ENCODE results near the gene ADAMTSL2.
A peak's percentile ranks its signal among the peaks of the same experiment; 100 is the strongest.

The ADAMTSL2 gene

DNA sequence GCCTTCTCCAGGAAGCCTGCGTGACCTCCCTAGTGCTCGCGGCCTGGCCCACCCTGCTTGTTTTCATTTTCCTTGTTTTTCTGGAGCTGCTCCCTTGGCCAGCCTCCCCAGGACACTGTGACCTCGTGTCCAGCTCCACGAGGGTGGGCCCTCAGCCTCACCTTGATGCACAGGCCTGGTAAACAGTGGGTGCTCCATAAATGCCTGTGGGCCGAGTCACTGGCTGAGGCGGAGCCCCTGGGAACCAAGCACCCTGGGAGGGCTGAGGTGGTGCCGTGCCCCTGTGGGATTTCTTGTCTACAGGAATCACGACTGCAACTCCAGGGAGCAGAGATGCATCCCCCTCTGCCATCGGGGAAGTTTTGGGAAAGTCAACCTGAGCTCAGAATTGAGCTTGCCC lies 57.5 kb downstream of the ADAMTSL2 start:
- DNase-seq = no peak

DNA sequence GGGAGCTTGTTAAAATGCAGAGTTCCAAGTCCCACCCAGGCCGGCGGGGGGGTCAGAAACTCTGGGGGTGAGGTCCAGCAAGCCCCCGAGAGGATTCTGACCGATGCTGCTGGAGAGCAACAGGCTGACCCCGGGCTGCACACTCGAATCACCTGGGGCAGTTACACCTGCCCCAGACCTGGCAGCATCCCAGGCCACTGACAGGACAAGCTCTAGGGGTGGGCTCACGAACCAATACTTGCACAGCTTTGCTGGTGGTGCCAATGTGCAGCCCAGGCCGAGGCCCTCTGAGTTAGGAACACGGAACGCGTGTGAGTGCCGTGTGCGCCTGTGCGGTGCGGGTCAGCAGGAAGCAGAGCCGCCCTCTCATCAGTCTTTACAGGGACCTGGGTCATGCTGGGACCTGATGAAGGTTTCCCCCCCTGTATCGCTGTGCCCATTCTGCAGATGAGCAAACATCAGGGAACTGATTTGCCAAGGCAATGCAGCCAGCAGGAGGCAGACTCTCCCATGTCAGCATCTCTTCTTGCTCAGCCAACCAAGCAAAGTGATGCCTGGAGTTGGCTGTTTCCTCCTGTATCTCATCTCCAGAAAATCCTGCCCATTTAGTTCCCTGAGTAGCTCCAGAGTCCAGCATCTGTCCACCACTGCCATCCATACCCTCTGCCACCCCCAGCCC lies 58.4 kb downstream of the ADAMTSL2 start:
- DNase-seq = no peak

DNA sequence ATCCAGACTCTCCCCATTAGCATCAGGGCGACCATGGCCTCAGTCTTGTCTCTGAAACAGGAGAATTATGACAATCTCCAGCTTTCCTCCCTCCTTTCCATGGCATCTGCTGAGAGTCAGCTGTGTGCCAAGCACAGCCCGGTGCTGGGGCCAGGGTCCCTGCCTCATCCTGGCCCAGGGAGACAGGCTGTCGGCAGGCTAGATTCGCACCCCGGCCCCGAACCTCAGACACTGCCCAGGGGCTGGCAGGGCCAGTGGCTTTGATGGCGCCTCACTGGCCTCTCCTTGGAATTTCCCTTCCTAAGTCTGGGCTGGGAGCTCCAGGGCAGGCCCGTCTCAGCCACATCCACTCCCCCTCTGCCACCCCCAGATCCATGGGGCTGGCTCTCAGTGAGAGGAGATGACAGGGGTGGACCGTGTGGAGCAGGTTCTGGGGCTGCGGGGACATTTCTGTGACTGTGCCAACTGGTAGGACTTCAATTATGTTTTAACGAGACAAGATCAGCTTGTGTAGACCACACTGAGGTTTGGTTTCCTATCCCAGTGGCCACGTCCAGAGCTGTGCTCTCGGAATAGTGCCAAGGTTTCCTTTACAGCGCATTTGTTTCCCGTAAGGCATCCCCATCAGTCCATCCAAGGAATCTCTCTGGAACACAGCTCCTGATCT lies 59.2 kb downstream of the ADAMTSL2 start:
- no peak for DNase-seq

DNA sequence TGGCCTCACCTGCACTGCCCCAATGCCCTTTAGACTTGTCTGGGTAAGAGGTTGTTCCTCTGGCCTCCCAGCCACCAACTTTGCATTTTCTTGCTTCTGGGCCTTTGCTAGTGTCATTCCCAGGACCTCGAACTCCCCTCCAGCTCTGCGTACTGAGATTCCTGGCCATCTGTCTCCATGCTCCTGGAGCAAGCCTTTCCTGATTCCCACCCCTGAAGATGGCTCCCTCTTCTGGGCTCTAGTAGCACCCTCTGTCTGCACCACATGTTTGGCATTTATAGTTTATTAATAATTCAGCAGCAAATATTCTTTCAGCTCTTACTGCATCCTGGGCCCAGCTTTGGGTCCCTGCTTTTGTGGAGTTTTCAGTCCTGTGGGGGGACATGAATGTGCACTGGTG lies 59.8 kb downstream of the ADAMTSL2 start:
- no peak for DNase-seq

DNA sequence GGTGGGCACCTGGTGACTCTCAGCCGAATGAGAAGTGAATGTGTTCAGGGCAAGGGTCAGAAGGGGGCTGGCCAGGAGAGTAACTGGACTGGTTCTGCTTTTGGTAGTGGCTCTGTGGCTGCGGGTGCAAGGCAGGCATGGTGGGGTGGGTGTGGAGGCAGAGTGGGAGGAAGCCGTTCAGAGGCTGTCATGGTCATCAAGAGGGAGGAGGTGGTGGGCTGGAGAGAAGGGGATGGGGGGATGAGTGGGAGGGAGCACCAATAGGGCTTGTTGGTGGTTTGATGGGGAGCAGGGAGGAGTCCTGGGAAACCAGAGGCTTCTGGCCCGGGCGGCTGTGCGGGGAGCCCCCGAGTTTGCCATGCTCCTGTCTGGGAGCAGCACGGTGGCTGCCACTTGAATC lies 61.4 kb downstream of the ADAMTSL2 start:
- no peak for DNase-seq

DNA sequence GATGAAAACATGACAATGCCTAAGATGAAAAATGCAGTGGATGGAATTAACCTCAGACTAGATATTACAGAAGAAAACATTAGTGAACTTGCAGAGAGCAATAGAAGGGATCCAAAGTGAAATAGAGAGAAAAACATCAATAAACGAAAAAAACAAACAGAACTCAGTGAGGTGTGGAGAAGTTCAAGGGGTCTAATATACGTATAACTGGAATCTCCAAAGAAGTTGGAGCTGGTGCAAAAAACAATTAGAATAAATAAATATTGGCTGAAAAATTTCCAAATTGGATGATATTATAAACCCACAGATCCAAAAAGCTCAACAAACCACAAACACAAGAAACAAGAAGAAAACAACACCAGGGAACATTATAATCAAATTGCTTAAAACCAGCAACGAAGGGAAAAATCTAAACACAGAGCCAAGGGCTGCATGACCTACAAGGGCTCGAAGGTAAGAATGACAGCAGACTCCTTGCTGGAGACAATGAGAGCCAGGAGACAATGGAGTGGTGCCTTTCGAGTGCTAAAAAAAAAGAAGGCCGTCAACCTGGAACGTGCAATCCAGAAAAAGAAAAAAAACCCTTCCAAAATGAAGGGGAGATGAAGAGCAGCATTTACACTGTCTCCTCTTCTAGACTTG lies 62.9 kb downstream of the ADAMTSL2 start:
- no peak for DNase-seq

DNA sequence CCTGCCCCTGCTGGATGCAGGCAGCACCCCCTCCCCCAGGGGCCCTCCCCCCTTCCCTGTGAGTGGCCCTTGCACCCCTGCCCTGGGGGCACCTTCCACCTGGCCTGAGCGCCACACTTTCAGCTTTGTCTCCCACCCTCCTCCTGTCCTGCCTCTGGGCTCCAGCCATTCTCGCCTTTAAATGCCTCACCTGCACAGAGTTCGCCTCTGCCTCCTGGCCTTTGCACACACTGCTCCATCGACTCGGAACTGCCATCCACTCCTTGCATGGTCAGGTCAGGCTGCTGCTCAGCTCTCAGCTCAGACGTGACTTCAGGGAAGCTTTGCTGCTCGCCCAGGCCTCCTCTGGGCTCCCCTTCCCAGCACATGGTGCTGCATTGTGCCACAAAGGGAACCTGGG lies 64.5 kb downstream of the ADAMTSL2 start:
- no peak for DNase-seq

DNA sequence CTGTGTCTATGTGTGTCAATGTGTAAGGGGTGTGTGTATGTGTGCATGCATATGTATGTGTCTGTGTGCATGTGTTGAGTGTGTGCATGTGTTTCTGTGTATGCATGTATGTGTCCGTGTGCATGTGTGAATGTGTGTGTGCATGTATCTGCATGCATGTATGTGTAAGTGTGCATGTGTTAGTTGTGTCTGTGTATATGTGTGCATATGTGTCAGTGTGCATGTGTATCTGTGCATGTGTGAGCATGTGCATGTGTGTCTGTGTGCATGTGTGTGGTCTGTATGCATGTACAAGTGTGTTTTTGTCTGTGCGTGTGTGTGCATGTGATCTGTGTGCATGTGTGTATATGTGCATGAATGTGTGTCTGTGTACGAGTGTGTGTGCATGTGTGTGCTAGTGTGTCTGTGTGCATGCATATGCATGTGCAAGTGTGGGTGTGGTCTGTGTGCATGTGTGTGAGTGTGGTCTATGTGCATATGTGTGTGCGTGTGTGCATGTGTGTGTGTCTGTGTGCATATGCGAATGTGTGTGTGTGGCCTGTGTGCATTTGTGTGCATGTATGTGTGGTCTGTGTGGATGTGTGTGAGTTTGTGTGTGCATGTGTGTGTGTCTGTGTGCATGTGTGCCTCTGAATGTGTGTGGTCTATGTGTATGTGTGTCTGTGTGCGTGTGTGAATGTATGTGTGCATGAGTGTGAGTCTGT lies 65.1 kb downstream of the ADAMTSL2 start:
- no peak for DNase-seq

DNA sequence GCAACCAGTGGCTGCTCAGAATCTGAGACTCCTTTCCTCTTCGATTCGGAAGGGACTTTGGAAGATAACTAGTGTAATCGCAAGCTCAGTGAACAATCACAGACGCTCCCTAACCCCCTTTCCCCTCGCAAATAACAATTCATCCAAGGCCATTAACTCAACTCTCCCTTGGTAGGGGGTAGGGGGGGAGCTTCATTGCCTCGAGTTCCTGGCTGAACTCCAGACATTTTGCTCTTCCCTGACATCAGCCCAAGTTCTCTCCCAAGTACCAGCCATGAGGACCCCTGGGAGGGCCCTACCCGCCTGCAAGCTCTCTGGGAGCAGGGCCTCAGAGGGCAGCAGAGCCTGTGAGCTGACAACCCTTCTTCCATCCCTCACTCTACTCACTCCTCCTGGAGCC lies 66.2 kb downstream of the ADAMTSL2 start:
- DNase-seq = no peak

DNA sequence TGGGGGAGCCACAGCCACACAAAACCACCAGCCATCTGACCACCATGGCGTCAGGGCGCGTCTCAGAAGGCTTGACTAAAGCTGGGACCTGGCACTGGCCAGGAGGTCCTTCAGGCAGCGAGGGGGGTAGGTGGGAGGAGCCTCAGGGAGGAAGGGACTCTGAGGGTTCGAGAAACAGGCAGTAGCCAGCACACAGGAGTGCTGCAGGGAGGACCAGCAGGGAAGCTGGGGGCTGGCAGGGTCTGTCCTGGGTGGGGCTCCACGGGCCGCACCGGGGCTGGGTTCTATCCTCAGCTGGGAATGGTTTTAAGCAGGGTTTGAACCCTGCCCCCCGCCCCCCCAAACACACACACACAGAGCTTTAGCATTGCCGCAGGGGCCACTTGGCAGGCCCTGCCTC lies 67.2 kb downstream of the ADAMTSL2 start:
- DNase-seq = no peak

DNA sequence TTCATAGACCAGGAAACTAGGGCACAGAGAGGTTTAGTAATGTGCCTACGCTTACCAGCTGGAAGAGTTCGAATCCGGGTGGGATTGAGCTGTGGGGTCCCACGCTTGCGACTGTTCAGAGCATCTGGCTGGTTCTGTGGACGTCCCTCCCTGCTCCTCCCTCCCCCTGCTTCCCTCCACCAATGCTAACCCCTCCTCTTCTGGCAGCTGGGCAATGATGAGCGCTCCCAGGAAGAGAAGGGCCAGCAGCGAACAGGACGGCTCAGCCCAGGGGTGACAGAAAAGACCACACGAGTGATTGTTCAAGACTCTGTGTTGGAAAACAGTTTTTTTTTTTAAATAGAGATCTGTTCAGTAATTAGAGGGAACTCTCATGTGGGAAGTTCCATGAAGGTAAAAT lies 67.8 kb downstream of the ADAMTSL2 start:
- no peak for DNase-seq

DNA sequence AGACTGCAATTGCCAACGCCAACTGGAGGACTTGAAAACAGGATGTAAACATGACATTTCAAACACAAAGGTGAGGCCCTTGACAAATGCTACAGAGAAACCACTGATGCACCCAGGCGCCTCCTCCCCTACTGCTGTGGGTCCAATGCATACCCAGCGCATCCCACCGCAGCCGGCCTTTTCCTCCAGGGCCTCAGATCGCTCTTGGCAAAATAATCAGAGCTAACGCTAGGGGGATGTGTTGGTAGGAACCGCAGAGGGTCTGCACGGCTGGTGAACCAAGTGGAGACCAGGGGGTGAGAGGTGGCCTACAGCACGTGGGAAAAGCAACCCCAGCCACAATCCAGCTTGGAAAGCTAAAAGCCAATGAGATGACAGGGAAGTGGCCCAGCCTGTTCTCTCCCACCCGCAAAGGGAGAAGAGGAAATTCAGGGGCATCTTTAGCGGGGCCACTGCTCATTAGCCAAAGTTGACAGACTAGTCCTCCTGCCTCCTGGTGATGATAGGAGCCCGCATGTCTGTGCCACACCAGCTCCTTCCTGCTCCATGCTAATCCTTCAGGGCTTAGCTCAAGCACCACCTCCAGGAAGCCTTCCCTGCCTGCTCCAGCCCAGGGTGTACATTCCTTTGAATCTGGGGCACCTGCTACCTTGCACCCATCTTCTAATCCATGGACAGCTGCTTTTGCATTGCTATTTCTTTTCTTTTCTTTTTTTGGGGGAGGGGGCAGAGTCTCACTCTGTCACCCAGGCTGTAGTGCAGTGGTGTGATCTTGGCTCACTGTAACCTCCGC lies 68.8 kb downstream of the ADAMTSL2 start:
- DNase-seq = no peak

DNA sequence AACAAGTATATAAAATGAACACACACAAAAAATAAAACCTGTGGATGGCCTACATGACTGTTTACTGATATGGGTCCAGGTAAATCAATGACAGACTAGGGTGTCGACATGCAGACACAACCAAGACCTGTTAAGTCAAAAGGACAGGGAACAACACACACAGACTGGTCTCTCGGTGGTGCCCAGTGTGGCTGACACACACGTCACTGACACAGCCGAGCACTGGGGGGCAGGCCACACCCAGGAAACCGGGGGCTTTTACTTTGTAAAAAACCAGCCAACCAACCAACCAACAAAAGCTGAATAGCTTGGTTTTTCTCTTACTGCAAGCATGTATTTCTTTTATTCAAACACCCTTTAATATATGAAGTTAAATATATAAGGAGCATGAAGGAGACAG lies 69.7 kb downstream of the ADAMTSL2 start:
- DNase-seq = peak; percentile 54

DNA sequence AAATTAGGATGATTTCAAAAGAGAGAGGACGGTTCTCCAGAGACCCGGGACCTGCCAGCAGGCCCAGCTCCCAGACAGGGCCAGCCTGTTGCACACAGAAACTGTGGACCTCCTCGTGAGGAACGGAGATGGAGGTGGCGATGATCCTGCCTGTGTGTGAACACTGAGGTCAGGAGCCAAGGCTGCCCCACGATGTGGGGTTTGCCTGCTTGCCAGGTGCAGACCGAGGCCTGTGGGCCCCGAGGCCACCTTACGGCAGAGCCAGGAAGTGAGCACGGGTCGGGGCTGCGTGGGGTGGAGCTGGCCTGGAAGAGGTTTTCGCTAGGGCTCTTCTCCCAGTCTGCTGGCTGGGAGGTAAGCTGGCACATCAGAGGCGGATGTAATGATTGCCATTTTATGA lies 70.4 kb downstream of the ADAMTSL2 start:
- no peak for DNase-seq

DNA sequence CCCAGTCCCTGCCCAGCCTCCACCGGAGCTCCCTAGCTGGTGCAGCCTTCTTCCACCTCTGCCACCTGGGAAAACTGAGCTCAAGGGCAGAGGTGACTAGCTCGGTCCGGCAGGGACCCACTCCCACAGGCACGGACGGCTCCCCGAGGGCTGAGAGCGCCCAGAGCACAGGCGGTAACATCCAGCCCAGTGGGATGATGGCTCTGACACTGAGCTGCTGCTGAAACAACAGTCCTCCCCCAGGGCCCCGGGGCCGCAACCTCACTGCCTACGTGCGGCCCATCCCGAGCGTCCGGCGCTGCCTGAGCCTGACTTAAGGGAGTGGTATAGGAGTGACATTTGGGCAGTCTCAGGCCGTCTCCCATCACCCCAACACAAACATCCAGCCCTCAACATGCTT lies 70.9 kb downstream of the ADAMTSL2 start:
- no peak for DNase-seq

DNA sequence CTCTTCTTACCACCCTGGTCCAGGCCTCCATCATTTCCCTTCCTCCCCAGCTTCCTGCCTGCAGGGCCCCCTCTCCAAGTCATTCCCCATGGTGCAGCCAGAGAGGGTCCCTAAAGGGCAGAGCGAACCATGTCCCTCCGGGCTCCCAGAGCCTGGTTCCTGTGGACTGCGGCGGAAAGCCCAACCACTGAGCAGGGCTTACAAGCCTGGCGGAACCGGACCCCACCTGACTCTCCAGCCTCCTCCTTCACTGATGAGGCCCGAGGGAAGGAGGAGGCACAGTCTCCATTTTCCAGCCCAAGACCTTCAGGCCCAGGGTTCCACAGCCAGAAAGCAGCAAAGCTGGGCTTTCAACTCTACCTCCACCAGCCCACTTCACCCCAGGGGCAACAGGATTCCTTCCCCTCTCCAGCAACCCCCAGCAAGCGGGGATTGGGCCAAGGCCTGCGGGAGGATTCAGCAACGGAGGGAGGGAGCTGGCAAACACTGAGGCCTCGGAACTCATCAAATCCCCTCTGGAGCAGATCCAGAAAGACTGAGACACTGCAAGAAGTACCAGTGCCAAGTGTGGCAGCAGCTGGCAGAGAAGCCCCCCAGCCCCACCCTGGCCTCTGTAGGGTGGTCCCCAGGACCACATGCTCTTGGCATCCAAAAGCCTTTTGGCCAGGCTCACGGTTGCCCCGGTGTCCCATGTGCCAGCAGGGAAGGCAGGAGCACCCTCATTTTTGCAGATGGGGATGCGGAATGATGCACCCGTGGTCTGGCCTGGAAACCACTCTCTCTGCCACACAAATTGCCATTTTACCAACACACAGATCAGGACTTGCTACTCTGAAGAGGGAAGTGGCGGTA lies 71.6 kb downstream of the ADAMTSL2 start:
- no peak for DNase-seq

DNA sequence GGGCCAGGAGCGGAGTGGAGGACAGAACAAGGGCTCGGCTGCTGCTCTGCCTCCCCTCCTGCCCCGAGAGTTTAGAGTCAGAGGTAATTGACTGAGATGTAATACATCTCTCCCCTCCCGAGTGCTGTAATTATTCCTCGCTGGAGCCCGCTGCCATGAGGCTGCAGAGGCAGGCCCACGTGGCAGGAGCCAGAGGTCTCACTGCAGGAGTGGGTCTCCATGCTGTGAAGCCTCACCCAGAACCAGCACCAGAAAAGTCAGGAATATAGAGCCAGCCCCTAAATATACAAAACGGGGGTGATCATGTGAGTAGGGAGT lies 72.2 kb downstream of the ADAMTSL2 start:
- no peak for DNase-seq

DNA sequence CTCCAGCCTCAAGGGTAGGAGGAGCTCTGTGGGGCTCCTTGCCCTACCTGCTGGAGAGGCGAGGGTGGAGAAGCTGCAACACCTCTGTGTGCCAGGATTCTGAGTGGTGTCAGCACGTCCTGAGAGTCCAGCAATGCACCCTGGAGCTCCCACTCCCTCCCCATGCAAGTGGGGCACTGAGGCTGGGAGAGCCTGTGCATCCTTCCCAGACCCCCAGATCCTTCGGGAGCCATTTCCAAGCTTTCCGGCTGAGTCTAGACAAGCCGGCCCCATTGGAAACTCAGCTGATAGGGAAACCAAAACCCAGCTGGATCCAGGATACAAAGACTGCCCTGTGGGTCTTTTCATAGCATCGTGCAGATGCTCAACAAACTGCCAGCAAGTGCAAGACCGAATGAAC lies 72.9 kb downstream of the ADAMTSL2 start:
- DNase-seq = no peak

DNA sequence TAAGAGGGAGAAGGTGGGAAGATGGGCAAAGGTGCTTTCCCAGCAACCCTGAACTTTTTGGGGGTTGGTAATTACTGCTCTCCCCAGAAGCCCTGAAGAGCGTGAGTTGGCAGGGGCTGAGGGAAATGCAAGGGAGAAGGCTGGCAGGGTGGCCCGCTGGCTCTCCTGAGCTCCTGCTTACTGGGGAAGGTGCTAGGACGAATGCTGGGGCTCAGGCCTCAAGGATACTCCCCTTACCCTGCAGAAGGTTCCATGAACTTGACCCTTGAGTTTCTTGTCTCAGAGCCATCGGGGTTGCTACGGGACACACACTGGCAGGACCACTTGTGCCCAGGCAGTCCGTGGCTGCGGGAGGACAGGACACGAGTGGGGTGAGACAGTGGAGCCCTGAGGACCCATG lies 73.5 kb downstream of the ADAMTSL2 start:
- no peak for DNase-seq

DNA sequence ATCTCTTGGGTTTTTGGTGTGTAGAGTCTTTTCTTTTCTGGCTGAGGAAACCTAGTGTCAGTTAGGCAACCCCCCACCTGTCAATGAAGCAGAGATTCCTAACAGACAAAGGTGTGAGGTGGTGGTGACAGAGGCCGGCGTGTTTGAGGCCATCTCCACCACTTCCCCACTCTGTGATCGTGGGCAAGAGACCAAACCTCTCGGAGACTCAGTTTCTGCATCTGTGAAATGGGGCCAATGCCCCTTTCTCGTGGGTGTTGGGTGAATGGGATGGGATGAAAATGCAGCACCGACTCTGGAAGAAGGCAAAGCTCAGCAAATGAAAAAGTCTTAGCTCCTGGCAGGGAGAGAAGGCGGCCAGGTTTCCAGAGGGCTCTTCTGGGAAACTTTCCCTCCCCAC lies 73.9 kb downstream of the ADAMTSL2 start:
- DNase-seq = no peak

DNA sequence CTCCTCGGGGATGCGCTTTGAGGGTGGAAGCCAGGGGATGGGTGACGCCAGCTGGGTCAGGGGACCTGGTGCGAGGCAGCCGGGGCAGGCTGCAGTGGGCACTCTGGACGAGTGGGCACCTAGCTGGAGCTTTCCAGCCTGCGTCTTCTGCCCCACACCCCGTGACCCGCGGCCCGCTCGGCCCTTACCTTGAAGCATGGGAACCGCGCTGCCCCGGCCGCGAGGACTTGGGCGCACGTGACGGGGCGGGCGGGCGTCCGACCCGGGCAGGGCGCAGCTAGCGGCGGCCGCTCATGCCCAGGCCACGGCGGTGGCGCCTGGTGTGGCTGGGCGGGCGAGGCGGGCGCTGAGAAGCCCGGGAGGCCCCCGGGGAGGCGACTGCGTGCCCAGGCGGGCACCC lies 74.4 kb downstream of the ADAMTSL2 start:
- no peak for DNase-seq
